ENCODE measurements around the gene IDH3G. TPM values are rescaled to one million over a fixed set of nuclear protein-coding genes. Genes with fewer than 3 reads are reported as not detected.

The IDH3G gene
- total and polyA plus RNA-seq, 10 donors, result 32.7 to 92.7 (median 58.1) TPM

DNA sequence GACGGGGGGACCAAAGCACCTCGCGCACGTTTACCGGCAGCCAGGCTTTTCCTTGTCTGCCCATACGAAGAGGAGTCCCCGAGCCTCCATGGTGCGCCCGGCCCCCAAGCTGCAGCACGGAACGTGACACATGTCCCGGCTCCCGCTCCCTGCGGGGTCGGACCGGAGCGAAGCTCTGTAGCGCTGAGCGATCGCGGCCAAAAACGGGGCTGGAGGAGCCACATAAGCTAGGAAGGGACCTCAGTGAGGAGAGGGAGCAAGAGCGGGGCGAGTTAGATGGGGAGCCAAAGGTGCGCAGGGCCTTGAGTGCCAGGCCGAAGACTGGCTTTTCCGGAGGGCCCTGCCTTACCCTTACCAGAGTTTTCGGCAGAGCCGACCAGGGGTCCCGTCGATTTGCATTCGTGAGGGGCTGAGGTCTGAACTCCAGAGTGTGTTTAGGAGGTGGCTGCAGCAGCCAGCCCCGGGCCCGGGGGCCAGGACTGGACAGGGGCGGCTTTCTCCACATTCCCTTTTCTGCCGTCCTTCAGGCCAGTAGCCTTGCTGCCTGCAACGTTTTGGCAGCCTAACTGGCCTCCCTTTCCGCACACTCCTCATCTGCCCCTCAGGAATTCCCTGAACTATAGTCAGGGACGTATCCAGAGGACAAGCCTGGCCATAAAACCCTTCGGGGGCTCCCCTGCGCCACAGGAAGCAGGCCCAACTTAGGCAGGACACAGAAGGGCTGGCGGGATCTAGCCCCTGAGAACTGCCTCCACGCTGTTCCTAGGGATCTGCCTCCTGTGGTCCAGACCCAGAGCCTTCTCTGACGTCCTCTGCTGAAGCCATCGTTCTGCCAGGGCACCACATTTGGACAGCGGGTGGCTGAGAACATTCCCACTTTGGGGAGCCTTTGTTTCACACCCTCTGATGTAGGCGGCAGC, 982 bp upstream of the IDH3G start:
- DNase-seq, result no peak
- peak overlapping the region; percentile 82 to 98 (median 96) for H3K27ac ChIP-seq
- WGBS, 5 donors, result 8 to 45% (median 14%) methylated on average over 13 to 47 of the region's 47 CpGs
- H3K36me3 ChIP-seq, result peaks cover 0 to 58% (median 19%) of the 10 kb centered on the region in 6 donors
- TF ChIP-seq POLR2AphosphoS5 (IDR thresholded peaks at IDR 0.05), result no peak
- no peak for TF ChIP-seq CTCF (IDR thresholded peaks at IDR 0.05 in 8 of 11, conservative IDR thresholded peaks at IDR 0.05 in 3 of 11)
- TF ChIP-seq POLR2A (IDR thresholded peaks at IDR 0.05), result no peak
- no peaks in the 10 kb centered on the region for H3K27me3 ChIP-seq (replicated peaks in 1 of 7)
- H3K9me3 ChIP-seq, result peaks cover 0 to 22% (median 0%) of the 10 kb centered on the region in 8 donors
- H3K4me3 ChIP-seq, result peak overlapping the region; percentile 60 to 83 (median 66)
- H3K4me1 ChIP-seq, result peaks cover 5 to 57% (median 30%) of the 10 kb centered on the region in 6 donors
- intact Hi-C loops (cut with DNase I; ENCODE audit: low total_unique reads), result no loop called here

DNA sequence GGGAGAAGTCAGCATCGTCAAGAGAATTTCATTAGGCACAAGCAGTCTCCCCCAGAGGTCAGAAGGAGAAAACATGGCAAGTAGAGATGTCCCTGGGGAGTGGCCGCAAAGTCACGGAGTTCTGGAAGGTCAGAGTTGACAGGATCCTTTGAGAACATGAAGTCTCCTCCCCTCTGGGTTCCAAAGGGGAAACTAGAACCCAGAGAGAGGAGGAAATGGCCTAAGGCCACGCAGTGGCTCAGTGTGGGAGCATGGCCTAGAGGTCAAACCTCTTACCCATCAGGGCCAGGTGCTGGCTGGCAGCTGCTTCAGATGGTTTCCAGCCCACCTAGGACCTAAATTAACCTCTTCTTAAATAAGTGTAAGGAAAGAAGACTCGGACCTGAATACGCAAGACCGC, 884 bp downstream of the IDH3G start:
- no peak for DNase-seq
- Histone ChIP-seq H3K27ac (peak overlapping the region in 7 of 8 donors; percentile 92 to 98 (median 97)), H3K36me3 (peaks cover 0 to 65% (median 18%) of the 10 kb centered on the region in 6 donors), H3K4me1 (peaks cover 5 to 57% (median 30%) of the 10 kb centered on the region in 6 donors), H3K4me3 (peak overlapping the region; percentile 47 to 83 (median 66)), H3K9me3 (peaks cover 0 to 22% (median 0%) of the 10 kb centered on the region in 8 donors), H3K27me3 (replicated peaks in 1 of 7) (no peaks in the 10 kb centered on the region)
- intact Hi-C loops (cut with DNase I; ENCODE audit: low total_unique reads), result no loop called here
- no peak for TF ChIP-seq POLR2A (IDR thresholded peaks at IDR 0.05)
- TF ChIP-seq POLR2AphosphoS5 (IDR thresholded peaks at IDR 0.05), result no peak
- no peak for TF ChIP-seq CTCF (IDR thresholded peaks at IDR 0.05 in 8 of 11, conservative IDR thresholded peaks at IDR 0.05 in 3 of 11)
- 6 to 71% (median 26%) methylated on average over 5 to 7 of the region's 7 CpGs for WGBS, 5 donors

GRCh38 chrX:153792368-153792767, 1.8 kb downstream of the IDH3G start:
- DNase-seq, result no peak
- intact Hi-C loops (cut with DNase I; ENCODE audit: low total_unique reads), result no loop called here

More at GRCh38 chrX:153792368-153792767, 1.8 kb downstream of the IDH3G start:
- Histone ChIP-seq H3K9me3 (peaks cover 0 to 18% (median 0%) of the 10 kb centered on the region in 8 donors), H3K4me3 (peak overlapping the region in 1 of 8 donors; percentile 83), H3K27ac (no peak overlapping the region), H3K36me3 (peaks cover 0 to 65% (median 19%) of the 10 kb centered on the region in 6 donors), H3K27me3 (replicated peaks in 1 of 7) (no peaks in the 10 kb centered on the region), H3K4me1 (peaks cover 5 to 54% (median 30%) of the 10 kb centered on the region in 6 donors)
- no peak for TF ChIP-seq CTCF (IDR thresholded peaks at IDR 0.05 in 8 of 11, conservative IDR thresholded peaks at IDR 0.05 in 3 of 11)
- TF ChIP-seq POLR2A (IDR thresholded peaks at IDR 0.05), result no peak
- no peak for TF ChIP-seq POLR2AphosphoS5 (IDR thresholded peaks at IDR 0.05)
- 84 to 90% (median 86%) methylated on average over 2 to 6 of the region's 6 CpGs for WGBS, 5 donors

Measured in spleen (tissue), 11 donors.